NB4 (cell line): ENCODE results near the gene SHISAL1.

ENCODE experiments used
- CTCF ChIP-seq: IDR thresholded peaks from one replicate; pipeline ENCODE4 v1.5.1; 2012; ENCODE audit warnings: low read depth, low read length
- MYC ChIP-seq: IDR thresholded peaks from 2 replicates; pipeline ENCODE4 v1.6.1; 2011; ENCODE audit warnings: low read depth, low read length

GRCh38 chr22:44360668-44361381 is 48.1 kb upstream of the SHISAL1 start:
- no peak for TF ChIP-seq CTCF
- TF ChIP-seq MYC: no peak
